ENCODE results near the gene FIS1. TPM values are rescaled to one million over a fixed set of nuclear protein-coding genes. Genes with fewer than 3 reads are reported as not detected.
"Not testable (repeated sequence)": the region's sequence is repeated elsewhere in the genome, so short reads cannot be mapped to it uniquely, and the experiment has no call there.

Gene FIS1
- polyA plus RNA-seq, 10 donors = 99.3 to 141 (median 119) TPM

DNA sequence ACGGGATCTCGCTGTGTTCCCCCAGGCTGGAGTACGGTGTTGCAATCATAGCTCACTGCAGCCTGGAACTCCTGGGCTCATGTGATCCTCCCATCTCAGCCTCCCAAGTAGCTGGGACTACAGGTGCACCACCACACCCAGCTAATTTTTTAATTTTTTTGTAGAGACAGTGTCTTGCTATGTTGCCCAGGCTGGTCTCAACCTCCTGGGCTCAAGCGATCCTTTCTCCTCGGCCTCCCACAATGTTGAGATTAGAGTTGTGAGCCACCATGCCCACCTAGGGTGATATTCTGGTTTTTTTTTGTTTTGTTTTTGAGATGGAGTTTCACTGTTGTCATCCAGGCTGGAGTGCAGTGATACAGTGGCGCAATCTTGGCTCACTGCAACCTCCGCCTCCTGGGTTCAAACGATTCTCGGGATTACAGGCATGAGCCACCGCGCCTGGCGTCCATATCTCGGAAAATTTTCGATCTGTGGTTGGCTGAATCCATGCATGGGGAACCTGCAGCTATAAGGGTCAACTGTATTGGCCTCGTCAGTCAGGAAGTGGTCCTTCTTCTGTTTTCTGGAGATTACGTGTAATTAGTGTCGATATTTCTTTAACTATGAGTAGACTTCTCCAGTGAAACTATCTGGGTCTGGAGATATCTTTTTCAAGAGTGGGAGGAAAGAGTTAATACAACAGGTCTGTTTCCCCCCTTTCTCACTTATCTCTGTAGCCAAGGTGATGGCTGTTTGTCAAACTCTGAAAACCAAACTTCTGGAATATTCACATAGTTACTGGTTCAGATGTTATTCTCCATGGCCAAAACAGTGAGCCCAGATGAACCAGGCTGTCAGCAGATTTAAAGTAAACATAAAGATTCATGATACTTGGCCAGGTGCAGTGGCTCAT, 21.0 kb upstream of the FIS1 start:
- DNase-seq = no peak

DNA sequence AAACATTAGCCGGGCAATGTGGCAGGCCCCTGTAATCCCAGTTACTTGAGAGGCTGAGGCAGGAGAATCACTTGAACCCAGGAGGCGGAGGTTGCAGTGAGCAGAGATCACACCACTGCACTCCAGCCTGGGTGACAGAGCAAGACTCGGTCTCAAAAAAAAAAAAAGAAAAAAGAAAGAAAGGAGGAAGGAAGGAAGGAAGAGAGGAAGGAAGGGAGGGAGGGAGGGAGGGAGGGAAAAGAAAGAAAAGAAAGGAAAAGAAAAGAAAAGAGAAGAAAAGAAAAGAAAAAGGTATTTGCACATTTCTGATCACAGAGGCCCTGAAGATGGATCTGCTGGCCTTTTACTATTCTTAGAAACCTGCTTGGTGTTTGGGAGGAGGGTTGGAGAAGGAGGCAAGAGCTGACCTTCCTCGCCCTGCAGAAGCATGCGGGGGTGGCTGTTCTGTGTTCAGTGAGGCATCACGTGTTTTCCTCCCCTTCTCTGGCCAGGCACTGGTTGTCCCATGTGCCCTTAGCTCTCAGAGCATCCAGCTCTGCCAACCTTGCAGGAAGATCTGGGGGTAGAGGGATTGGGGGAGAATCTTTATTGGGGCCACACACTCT, 19.3 kb upstream of the FIS1 start:
- DNase-seq = not testable (repeated sequence)

DNA sequence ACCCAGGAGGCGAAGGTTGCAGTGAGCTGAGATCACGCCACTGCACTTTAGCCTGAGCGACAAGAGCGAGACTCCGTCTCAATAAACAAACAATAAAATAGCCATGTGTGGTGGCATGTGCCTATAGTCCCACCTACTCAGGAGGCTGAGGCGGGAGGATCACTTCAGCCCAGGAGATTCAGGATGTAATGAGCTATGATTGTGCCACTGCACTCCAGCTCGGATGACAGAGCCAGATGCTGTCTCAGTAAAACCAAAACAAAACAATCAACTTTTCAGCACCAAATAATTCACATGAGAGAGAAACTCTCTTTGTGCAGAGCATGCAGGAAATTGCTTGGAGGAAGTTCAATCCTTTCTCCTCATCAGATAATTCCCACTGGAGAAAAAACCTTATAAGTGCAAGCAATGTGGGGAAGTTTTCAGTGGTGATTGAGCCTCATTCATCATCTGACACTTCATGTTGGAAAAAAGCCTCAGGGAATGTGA, 13.4 kb upstream of the FIS1 start:
- DNase-seq = no peak

DNA sequence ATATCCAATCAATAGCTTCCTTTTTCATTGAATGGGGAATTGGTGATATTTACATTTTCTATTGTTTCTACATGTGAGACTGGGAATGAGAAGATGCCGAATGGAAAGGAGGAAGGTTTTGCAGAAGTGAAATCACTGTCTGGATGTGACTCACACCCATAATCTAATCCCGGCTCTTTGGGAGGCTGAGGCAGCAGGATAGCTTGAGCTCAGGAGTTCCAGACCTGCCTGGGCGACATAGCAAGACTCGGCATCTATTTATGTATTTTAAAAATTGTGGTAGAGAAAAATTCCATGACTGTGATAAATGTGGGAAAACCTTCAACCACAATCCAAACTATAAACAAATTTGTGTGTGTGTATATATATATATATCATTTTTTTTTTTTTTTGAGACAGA, 10.9 kb upstream of the FIS1 start:
- DNase-seq = no peak

DNA sequence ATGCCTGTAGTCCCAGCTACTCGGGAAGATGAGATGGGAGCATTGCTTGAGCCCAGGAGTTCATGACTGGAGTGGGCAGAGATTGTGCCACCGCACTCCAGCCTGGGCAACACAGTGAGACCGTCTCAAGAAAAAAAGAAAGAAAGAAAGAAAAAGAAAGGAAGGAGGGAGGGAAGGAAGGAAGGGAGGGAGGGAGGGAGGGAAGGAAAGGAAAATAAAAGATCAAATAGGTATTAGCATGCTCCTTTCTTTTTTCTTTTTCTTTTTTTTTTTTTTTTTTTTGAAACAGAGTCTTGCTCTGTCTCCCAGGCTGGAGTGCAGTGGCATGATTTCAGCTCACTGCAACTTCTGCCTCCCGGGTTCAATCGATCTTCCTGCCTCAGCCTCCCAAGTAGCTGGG, 8.3 kb upstream of the FIS1 start:
- DNase-seq = not testable (repeated sequence)

DNA sequence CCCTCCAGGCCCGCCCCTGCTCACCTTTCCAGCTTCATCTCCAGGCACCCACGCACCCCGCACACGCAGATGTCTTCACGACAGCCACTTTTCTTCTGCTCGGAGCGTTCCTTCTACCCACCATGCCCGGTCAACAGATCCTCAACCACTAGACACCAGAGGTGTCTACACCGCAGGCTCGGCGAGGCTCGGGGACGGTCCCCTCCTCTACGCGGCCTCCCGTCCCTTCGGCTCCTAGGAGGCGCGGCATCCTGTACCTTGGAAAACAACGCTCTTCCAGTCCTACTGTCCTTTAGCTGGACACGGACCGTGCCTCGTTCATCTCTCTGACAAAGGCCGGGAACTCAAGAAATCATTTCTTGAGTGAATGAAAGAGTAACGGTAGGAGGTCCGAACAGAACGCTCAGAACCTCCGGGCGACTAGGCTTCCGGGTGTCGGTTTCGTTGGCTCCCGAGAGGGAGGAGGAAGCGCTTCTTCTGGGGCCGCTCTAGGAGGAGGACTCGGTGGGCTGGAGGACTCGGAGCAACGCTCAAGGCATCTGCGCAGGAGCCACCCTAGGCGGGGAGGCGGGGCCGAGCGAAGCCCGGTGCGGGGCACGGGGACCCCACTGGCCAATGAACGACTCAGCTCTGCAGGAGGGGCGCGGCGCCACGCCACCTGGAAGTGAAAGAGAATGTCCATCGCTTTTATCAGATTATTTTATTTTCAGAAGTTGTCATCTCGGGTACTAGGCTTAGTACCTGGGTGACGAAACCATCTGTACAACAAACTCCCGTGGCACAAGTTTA, 7.2 kb upstream of the FIS1 start:
- peak; percentile 98 to 99 (median 98) for DNase-seq

DNA sequence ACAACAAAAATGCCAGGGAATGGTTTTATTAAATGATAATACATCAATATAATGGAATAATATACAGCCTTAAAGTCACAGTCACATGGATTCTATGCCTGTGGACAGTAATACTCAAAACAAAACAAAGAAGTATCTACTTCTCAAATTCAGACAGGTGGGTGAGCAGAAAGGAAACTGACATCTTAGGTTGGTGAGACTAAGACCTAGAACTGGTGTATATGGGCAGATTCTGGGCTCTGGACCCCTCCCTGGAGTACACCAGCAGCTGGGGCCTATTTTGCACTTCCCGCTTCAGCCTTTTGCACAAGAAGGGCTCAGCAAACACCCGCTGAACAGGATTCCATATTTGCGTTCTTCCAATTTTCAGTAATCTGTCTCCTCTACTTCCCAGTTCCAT, 5.4 kb upstream of the FIS1 start:
- no peak for DNase-seq

DNA sequence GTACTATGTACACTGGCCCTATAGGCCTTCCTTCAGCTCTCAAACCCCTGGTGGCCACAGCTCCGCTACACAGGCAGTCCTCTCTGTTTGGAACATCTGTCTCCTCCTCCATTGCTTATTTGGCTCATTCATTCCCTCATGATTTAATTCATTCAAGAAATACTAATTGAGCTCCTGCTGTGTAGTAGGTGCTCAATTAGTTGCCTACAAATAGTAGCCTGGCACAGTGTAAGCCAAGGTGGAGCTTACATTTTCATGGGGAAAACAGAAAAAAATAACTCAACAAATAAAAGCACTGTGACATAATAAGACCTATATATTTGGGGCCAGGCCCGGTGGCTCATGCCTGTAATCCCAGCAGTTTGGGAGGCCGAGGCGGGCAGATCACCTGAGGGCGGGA, 3.4 kb upstream of the FIS1 start:
- no peak for DNase-seq

DNA sequence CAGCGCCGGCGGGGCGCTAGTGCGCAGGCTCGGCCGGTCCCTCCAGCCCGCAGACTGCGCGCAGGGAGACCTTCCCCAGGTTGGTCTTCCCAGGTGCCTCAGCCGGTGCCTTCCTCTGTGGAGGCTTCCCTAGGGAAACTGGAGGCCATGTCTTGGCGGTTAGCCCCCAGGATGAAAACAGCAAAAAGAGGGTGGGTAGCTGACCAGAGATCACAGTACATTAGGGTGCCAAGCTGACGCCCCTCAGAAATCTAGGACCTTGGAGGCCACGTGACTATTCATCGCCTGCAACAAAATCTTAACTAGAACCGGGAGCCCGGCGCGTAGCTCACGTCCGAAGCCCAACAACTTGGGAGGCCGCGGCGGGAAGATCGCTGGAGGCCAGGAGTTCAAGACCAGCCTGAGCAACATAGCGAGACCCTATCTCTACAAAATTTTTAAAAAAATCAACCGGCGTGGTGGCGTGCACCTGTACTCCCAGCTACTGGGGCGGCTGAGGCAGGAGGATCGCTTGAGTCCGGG, 327 bp upstream of the FIS1 start:
- no peak for DNase-seq

DNA sequence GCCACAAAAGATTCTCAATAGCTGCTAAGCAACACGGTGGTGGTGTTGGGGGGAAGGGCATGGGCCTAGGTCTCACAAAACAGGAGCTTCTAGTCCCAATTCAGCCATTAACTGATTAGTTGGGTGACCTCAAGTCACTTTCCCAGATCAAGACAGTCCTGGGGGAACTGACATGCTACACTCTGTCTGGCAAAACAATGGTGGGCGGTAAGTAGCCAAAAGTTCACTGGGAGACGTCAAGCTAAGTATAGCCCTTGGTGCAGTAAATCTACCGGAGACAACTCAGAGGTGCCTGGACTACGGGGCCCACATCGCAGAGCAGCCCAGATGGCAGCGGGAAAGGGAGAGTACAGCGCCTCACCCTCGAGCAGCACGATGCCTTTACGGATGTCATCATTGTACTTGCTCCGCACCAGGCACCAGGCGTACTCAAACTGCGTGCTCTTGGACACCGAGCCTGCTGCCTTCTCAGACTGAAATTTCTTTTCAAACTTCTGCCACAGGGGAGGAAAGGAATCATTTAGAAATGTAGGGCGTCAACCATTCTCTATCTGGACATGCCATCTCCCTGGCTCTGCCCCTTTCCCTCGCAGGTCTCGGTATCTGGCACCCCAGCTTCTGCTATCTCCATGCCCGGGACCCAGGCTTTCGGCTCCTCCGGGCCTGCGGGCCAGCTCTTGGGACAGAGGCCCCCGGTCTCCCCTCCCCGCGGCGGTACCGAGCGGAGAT, 1.1 kb downstream of the FIS1 start:
- DNase-seq = peak in 1 of 3 donors; percentile 38

DNA sequence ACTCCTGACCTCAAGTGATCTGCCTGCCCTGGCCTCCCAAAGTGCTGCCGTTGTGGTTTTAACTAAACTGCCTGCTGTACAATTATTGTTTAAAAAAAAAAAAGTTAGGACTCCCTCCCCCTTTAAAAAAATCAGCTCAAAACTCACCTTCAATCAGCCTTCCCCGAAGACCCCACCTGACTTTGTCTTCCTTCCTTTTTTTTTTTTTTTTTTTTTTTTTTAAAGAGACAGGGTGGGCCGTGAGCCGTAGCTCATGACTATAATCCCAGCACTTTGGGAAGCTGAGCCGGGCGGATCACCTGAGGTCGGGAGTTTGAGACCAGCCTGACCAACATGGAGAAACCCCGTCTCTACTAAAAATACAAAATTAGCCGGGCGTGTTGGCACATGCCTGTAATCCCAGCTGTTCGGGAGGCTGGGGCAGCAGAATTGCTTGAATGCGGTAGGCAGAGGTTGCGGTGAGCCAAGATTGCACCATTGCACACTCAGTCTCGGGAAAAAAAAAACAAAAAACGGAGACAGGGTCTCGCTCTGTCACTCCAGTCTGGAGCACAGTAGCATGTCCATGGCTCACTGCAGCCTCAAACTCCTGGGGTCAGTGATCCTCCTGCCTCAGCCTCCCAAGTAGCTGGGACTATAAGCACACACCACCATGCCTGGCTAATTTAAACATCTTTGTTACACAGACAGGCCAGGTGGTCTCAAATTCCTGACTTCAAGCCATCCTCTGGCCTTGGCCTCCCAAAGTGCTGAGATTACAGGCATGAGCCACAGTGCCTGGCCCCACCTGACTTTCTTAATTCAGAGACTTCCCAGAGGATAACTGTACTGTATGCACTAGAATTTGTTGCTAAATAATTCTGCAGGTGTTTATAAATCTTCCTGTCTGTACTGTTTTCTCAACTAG, 3.2 kb downstream of the FIS1 start:
- no peak for DNase-seq

DNA sequence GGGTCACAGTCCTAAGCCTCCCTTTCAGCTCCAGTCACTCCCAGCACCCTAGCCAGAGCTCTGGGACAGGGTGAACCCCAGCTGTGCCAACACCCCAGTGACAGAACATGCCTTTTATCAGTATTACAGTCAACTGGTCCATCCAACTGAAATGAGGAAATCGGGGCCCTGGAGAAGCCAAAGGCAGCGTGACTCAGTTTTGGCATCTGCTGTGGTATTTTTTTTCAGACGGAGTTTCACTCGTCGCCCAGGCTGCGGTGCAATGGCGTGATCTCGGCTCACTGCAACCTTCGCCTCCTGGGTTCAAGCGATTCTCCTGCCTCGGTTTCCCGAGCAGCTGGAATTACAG, 3.9 kb downstream of the FIS1 start:
- no peak for DNase-seq

DNA sequence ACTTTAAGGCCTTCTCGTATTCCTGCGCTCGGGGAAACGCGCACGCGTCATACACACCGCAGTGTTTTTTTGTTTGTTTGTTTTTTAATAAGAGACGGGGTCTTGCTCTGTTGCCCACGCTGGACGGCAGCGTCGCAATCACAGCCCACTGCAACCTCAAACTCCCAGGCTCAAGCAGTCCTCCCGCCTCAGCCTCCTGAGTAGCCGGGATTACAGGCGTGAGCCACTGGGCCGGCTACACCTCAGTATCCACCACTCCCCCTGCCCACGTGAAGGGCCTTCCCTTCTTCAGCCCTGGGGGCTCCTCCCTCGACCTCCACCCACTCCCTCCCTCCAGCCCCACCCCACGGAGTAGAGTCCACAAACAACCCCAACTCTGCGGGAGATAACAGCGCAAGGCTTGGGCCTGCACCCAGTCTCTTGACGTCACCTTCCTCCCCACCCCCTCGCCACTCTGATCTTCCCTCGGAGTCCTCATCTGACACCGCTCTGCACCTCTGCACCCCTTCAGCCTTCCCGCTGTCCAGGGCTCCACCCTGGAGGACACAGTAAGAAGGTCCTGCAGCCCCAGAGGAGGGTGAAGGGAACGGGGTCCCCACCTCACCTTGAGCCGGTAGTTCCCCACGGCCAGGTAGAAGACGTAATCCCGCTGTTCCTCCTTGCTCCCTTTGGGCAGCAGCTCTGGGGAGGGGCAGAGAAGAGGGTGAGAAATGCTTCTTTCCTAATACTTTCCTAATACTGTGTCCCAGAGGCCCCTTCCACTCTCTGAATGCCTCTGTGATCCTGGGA, 4.5 kb downstream of the FIS1 start:
- no peak for DNase-seq

DNA sequence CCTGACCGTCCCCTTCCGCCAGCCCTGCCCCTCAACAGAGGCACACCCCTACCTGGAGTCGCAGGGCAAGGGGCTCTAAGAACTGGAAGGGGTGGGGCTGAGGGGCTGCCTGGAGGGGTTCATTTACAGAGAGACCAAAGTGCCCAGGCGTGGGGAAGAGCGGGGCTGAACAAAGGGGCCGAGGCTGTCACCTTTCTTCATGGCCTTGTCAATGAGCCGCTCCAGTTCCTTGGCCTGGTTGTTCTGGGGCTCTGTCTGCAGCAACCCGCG, 5.0 kb downstream of the FIS1 start:
- DNase-seq = no peak

DNA sequence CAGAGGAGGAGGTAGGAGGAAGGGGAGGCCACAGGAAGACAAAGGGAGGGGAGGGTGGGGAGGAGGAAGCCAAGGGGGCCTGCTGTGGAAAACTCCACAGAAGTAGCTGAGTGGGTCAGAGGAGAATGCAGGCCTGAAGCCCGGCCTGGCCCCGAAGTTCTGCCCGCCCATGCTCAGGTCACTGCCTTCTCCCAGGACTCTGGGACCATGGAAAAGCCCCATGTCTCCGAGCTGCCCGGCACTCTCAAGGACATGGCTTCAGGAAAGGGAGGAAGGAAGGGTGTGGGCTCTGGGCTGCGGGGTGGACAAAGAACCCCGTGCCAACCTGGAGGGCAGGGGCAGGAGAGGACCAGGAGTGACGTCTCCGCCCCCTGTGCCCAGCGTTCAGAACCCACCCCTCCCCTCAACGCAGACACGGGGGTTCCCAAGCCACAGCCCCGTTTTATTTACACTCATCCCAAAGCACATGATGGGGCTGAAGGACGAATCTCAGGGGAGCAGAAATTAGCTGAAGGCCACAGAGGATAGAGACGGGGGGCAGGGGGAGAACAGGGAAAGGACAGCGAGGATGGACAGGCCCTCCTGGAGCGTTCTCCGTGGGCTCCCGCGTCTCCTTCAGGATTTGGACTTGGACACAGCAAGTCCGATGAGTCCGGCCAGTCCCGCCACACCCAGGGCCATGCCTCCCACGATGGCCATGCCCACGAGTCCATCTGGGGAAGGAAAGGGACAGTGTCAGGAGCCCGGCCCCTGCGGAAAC, 5.5 kb downstream of the FIS1 start:
- DNase-seq = no peak

DNA sequence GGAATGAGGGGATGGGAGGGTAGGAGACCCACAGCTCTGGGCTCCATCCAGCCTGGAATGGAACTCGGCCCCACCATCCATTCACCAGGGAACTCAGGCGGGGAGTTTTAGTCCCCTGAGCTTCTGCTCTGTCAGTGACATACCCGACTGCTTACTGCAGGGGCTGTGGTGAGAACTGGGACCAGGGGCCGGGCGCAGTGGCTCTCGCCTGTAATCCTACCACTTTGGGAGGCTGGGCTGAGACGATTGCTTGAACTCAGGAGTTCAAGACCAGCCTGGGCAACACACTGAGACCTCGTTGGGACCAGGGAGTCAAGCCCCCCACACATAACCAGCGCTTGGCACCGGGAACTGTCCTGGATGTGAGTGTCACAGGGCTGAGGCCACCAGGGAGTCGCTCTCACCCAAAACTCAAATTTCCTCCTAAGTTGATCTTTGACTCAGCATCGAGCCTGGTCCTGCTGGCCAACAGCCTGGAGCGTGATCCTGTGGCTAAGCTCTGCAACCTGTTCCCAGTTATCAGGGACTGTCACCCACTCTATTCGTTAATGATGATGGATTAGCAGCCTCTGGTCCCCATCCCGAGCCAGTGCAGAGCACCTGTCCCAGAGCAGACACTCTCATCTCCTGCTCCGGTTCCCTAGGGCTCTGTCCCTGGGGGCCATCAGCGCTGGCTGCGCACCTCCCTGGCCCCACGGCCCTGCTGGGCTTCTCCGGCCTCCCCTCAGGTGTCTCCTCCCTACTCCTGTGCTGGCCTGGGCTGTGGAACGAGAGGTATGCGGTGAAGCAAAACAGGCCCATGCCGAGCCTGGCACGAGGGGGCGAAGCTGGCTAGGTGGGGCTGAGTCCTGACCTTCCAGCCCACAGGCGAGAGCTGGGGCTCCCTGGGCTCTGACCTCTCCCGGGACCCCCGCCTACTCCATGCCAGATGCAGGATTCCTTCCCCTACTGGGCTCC, 6.4 kb downstream of the FIS1 start:
- no peak for DNase-seq

DNA sequence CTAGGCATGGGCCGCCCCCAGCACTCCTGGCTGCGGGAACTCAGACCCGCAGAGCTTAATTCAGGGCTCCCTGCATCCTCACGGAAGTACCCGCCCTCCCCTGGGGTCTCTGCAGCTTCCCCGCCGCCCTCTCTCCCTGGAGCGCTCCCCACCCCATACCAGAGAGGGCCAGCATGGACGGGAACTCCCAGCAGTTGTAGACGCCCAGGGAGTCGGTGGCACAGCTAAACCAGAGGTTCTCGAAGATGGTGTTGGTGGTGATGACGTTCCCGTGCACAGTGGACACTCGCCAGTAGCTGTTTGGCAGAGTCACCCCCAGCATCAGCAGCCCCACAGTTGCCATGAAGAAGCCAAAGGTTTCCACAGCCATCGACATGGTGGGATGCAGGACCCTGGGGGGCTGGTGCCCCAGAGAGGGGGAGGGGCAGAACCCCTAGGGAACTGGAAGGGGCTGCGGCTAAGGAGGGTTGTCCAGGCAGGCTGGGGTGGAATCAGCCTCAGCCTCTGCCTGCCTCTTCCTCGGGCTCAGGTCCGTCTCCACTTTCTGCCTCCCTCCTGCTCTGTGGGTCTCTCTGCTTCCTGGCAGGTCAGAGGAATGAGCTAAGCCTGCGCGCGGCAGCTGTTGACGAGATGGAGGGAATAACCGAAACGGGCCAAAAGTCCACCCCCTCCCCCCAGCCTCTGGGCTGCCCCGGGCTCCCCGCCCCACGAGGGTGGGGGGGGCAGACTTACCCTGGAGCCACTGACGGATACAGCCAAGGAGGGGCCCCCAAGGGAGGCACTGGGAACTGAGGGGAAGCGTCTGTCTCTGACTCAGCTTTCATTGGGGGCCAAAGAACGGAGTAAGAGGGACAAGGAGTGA, 7.4 kb downstream of the FIS1 start, which contains the start of gene CLDN15:
Gene CLDN15 (minus strand): TSS at position 597 of the 862 bp plus-strand sequence. CDS start 221 bp downstream, at position 376.
- DNase-seq = peak; percentile 62 to 85 (median 70)

All from muscle of back (tissue), 11 donors.